Esophagus muscularis mucosa (tissue), 3 donors: ENCODE results near the gene STK24.

Source experiments
- EP300 ChIP-seq: sonication (generic); formaldehyde crosslinking; IDR thresholded peaks from one replicate; pipeline ENCODE4 v1.6.1; 2017; ENCODE audit warnings: antibody characterized with exemption
- TF ChIP-seq, protein P1 (sequence below), 3 experiments: fragments of 200-600 bp in 2 of 3; fragments of 450-650 bp in 1 of 3; sonication (generic) in 2 of 3; IDR thresholded peaks; one replicate each; pipeline ENCODE4 v1.5.1; 2017 to 2019; ENCODE audit warnings: antibody characterized with exemption in 3 of 3, mild to moderate bottlenecking in 2 of 3, moderate library complexity in 1 of 3

DNA sequence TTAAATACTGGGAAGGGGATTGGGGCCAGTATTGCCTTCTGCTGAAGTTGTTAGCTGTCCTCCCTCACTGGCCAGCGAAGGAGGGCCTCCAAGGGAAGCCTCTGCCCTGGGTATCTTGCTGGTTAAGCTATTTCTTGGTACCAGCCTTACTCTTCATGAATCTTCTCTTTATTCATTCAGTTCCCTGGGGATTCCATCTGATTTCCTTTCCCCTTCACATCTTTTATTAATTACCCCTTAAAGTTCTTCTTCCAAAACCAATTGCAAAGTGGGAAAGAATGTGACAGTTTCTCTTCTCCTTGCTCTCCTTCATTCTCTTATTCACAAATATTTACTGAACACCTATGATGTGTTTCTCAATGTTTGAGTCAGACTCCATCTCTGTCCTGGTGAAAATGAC, 36.7 kb upstream of the STK24 start:
- no peak for TF ChIP-seq EP300
- TF ChIP-seq, protein P1, sequence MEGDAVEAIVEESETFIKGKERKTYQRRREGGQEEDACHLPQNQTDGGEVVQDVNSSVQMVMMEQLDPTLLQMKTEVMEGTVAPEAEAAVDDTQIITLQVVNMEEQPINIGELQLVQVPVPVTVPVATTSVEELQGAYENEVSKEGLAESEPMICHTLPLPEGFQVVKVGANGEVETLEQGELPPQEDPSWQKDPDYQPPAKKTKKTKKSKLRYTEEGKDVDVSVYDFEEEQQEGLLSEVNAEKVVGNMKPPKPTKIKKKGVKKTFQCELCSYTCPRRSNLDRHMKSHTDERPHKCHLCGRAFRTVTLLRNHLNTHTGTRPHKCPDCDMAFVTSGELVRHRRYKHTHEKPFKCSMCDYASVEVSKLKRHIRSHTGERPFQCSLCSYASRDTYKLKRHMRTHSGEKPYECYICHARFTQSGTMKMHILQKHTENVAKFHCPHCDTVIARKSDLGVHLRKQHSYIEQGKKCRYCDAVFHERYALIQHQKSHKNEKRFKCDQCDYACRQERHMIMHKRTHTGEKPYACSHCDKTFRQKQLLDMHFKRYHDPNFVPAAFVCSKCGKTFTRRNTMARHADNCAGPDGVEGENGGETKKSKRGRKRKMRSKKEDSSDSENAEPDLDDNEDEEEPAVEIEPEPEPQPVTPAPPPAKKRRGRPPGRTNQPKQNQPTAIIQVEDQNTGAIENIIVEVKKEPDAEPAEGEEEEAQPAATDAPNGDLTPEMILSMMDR (IDR thresholded peaks at IDR 0.05): no peak
